MCF 10A (cell line): Measurements from ENCODE around the gene CTDSPL. TPM values are rescaled to one million over a fixed set of nuclear protein-coding genes. Genes with fewer than 3 reads are reported as not detected.

Source experiments
- BruUV-seq: library from RNA; stranded (reverse); fragments of 400-500 nt; replicated peaks from 2 replicates; lab custom pipeline; 2021; lab: Mats Ljungman, UMichigan
- CTCF ChIA-PET: fragments of 300-600 bp; sonication (Branson Sonifier 250); formaldehyde crosslinking; extraction: SDS; loops from one replicate; lab custom pipeline; 2021; ENCODE audit warnings: antibody characterized with exemption, inconsistent platforms; lab: Yijun Ruan, JAX
- POLR2A ChIA-PET: fragments of 300-600, 350-650 bp; sonication (Branson Sonifier 250); formaldehyde crosslinking; extraction: SDS; loops from one replicate; lab custom pipeline; 2020; ENCODE audit warnings: antibody characterized with exemption, inconsistent platforms; lab: Yijun Ruan, JAX
- DNase-seq: peaks from one replicate; pipeline ENCODE4 v3.0.0-alpha.2; 2018; ENCODE audit not compliant: unreplicated experiment
- H3K27ac Mint-ChIP-seq: one replicate; pipeline ENCODE4 v1.8.0; 2022; ENCODE audit warnings: mild to moderate bottlenecking, low read depth, mixed read lengths; ENCODE audit not compliant: unreplicated experiment
- H3K27me3 Mint-ChIP-seq: one replicate; pipeline ENCODE4 v1.8.0; 2022; ENCODE audit warnings: mixed read lengths; ENCODE audit not compliant: insufficient read depth, unreplicated experiment
- H3K36me3 Mint-ChIP-seq: one replicate; pipeline ENCODE4 v1.8.0; 2022; ENCODE audit warnings: mild to moderate bottlenecking, moderate library complexity, mixed read lengths; ENCODE audit not compliant: insufficient read depth, unreplicated experiment
- H3K4me1 Mint-ChIP-seq: one replicate; pipeline ENCODE4 v1.8.0; 2022; ENCODE audit warnings: mixed read lengths; ENCODE audit not compliant: insufficient read depth, unreplicated experiment
- H3K4me3 Mint-ChIP-seq: one replicate; pipeline ENCODE4 v1.8.0; 2022; ENCODE audit warnings: mild to moderate bottlenecking, moderate library complexity, mixed read lengths; ENCODE audit not compliant: unreplicated experiment
- H3K9me3 Mint-ChIP-seq: one replicate; pipeline ENCODE4 v1.8.0; 2022; ENCODE audit warnings: mixed read lengths; ENCODE audit not compliant: unreplicated experiment
- intact Hi-C: fragments of 100-400 bp; cut with micrococcal nuclease; formaldehyde crosslinking; loops from 2 replicates; pipeline ENCODE4 v1.14.1; 2022
- total RNA-seq: library from RNA; stranded (reverse); gene quantifications from 2 replicates; pipeline ENCODE4 v1.2.3, GENCODE V29; 2022
- TF ChIP-seq, protein P1 (sequence below): fragments of 200-600 bp; IDR thresholded peaks from one replicate; pipeline ENCODE4 v1.8.0; 2022; ENCODE audit warnings: antibody characterized with exemption, mild to moderate bottlenecking; ENCODE audit not compliant: unreplicated experiment

The CTDSPL gene
- total RNA-seq, 1 experiment from 2014 or later, result 38.8 TPM

DNA sequence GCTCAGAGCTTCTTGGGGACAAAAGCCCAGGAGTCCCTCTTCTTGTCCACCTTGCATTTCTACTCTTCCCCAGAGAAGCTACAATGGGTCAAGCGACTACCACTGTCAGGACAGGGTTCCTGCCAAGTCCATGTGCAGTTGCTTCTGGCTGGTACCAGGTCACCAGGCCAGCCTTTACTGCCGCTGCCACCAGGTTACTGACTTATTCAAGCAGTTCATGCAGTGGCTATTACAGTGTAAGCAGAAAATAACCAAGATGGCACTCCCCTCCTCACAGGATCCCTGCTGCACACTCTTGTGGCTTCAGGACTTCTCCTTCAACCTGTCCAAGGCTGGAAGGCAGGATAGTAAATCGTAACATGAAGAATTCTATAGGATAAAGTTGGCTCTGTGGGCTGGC is 42.1 kb downstream of the CTDSPL start:
- intact Hi-C loops, result no loop called here
- no TSS peak for BruUV-seq
- peaks cover 15% of the 10 kb centered on the region for H3K36me3 Mint-ChIP-seq
- H3K27me3 Mint-ChIP-seq, result no peaks in the 10 kb centered on the region
- ChIA-PET POLR2A (no interaction called here), CTCF (interaction anchor here (0.6 to 1.6 kb wide), 2 partner anchors 23 to 38 kb away, joined by 5 read pairs; no protein-coding TSS in a partner anchor)
- TF ChIP-seq, protein P1, sequence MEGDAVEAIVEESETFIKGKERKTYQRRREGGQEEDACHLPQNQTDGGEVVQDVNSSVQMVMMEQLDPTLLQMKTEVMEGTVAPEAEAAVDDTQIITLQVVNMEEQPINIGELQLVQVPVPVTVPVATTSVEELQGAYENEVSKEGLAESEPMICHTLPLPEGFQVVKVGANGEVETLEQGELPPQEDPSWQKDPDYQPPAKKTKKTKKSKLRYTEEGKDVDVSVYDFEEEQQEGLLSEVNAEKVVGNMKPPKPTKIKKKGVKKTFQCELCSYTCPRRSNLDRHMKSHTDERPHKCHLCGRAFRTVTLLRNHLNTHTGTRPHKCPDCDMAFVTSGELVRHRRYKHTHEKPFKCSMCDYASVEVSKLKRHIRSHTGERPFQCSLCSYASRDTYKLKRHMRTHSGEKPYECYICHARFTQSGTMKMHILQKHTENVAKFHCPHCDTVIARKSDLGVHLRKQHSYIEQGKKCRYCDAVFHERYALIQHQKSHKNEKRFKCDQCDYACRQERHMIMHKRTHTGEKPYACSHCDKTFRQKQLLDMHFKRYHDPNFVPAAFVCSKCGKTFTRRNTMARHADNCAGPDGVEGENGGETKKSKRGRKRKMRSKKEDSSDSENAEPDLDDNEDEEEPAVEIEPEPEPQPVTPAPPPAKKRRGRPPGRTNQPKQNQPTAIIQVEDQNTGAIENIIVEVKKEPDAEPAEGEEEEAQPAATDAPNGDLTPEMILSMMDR, result no peak
- no peak overlapping the region for H3K27ac Mint-ChIP-seq
- peaks cover 22% of the 10 kb centered on the region for H3K4me1 Mint-ChIP-seq
- H3K9me3 Mint-ChIP-seq, result no peaks in the 10 kb centered on the region
- no peak overlapping the region for H3K4me3 Mint-ChIP-seq
- no peak for DNase-seq

DNA sequence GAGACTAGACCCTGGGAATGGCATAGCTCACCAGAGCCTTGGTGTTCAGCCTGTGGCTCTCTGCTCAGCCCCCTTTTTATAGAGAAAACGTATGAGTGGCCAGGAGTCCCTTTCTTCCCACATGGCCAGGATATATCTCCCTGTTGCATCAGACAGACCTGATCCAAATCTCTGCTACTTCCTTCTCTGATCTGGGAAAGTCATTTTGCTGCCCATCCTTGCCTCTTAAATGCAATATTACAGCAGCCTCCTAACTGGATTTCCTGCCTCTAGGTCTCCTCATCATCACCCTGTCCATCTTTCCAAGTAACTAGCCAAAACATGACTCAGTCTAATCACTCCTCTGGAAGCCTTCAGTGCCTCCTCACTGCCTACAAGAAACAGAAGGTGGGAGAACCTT is 42.9 kb downstream of the CTDSPL start:
- H3K27me3 Mint-ChIP-seq, result no peaks in the 10 kb centered on the region
- H3K4me1 Mint-ChIP-seq, result peaks cover 22% of the 10 kb centered on the region
- peak overlapping the region; percentile 6 for H3K27ac Mint-ChIP-seq
- CTCF ChIA-PET, result interaction anchor here (1.6 kb wide), 1 partner anchor 37 kb away, joined by 5 read pairs; no protein-coding TSS in a partner anchor
- peaks cover 18% of the 10 kb centered on the region for H3K36me3 Mint-ChIP-seq
- TF ChIP-seq, protein P1, result no peak
- DNase-seq, result peak; percentile 16
- POLR2A ChIA-PET, result no interaction called here
- H3K9me3 Mint-ChIP-seq, result no peaks in the 10 kb centered on the region
- intact Hi-C loops, result no loop called here
- H3K4me3 Mint-ChIP-seq, result no peak overlapping the region
- no TSS peak for BruUV-seq

DNA sequence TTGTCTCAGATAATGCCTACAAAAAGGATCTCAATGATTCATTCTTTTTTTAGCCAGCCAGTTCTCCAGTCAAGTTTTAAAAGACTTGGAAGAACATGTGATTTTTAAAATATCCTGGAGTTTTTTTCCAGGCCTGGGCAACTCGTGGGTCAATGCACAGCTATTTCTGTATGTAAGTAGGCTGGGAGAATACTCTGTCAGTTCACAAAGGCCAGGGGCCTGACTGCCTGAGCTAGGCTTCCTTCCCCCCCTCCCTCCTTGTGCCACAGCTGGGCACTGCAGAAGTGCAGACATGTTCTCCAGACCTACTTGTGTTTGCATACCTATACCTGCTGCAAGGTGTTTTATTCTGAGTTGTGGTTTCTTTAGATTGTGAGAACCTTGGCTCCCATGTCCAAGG is 43.7 kb downstream of the CTDSPL start:
- TF ChIP-seq, protein P1, result no peak
- Mint-ChIP-seq H3K27me3 (no peaks in the 10 kb centered on the region), H3K9me3 (no peaks in the 10 kb centered on the region), H3K27ac (no peak overlapping the region), H3K4me1 (peaks cover 22% of the 10 kb centered on the region), H3K36me3 (peaks cover 21% of the 10 kb centered on the region), H3K4me3 (no peak overlapping the region)
- no peak for DNase-seq
- POLR2A ChIA-PET, result no interaction called here
- intact Hi-C loops, result no loop called here
- no TSS peak for BruUV-seq
- CTCF ChIA-PET, result no interaction called here

DNA sequence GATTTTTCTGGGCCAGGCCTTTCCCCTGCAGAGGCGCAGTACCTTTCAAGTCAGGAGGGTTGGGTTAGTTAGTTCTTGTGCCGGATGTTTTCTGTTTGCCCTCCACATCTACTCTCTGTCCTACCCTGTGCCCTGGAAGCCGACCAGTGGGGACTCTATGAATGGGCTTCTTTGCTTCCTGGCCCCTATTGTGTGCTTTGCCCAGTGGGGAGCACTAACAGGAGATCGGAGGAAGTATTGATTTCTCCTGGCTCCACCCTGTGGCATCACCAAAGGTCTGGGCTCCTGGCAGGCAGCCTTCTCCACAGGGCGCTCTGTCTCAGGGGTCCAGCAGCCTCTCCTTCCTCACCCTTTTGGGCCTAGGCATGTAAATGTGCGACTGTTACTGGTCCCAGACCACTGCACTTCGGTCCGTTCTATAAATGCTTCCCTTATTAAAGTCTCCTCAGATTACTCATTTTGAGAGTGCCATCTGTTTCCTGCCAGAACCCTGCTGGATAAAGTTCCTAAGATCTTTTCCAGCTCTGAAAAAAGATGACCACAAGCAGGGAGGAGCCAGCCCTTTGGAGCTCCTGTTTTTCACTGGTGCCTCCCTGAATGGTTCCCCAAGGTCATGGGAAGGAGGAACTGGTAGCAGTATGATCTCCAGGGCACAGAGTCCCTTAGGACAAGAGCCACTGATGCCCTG is 44.5 kb downstream of the CTDSPL start:
- TF ChIP-seq, protein P1, result no peak
- Mint-ChIP-seq H3K4me3 (no peak overlapping the region), H3K27ac (peak overlapping the region; percentile 57), H3K27me3 (no peaks in the 10 kb centered on the region), H3K9me3 (no peaks in the 10 kb centered on the region), H3K36me3 (peaks cover 27% of the 10 kb centered on the region), H3K4me1 (peaks cover 26% of the 10 kb centered on the region)
- BruUV-seq, result no TSS peak
- intact Hi-C loops, result no loop called here
- ChIA-PET CTCF (interaction anchor here (0.6 kb wide), 1 partner anchor 1281 kb away, joined by 3 read pairs; no protein-coding TSS in a partner anchor), POLR2A (no interaction called here)
- DNase-seq, result no peak
